ENCODE results near the gene SCART1.
"Not testable (repeated sequence)": the region's sequence is repeated elsewhere in the genome, so short reads cannot be mapped to it uniquely, and the experiment has no call there.

Gene SCART1

DNA sequence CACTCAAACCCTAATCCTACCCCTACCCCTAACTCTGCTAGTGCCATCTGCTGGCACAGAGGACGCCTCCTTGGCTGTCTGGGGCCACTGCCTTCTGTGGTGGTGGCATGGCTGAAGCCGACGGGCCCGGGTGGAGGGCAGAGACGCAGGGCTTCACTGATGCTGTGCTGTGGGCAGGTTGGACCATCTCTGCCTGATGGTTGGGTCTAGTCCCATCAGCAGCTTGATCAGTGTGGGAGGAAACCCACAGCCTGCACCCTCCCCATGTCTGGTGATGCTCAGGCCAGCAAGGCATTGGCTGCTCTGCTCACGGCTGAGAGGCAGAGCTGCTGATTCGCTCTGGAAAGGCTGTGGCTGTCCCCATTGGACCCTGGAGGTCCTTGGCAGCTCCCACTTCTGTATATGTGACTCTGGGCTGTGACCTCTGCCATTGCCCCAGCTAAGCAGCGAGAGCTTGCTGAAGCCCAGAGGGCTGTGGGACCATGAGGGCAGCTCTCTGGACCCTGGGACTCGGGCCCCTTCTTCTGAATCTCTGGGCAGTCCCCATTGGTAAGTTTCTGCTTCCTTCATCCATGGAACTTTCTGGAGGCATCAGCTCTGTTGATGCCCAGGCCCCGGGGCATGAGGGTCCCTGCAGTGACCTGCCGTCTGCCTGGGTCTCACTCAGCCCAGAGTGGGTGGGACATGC is at the start of gene SCART1:
TSS of gene SCART1 (plus strand) at position 430 of the 688 bp plus-strand sequence. CDS start at position 483, 53 bp downstream.
- DNase-seq = no peak

- no peak for DNase-seq
These were observed 48.5 kb upstream of the SCART1 start for GRCh38 chr10:133405272-133405671.

- no peak for DNase-seq
These were observed 47.8 kb upstream of the SCART1 start for GRCh38 chr10:133405844-133406527.

DNA sequence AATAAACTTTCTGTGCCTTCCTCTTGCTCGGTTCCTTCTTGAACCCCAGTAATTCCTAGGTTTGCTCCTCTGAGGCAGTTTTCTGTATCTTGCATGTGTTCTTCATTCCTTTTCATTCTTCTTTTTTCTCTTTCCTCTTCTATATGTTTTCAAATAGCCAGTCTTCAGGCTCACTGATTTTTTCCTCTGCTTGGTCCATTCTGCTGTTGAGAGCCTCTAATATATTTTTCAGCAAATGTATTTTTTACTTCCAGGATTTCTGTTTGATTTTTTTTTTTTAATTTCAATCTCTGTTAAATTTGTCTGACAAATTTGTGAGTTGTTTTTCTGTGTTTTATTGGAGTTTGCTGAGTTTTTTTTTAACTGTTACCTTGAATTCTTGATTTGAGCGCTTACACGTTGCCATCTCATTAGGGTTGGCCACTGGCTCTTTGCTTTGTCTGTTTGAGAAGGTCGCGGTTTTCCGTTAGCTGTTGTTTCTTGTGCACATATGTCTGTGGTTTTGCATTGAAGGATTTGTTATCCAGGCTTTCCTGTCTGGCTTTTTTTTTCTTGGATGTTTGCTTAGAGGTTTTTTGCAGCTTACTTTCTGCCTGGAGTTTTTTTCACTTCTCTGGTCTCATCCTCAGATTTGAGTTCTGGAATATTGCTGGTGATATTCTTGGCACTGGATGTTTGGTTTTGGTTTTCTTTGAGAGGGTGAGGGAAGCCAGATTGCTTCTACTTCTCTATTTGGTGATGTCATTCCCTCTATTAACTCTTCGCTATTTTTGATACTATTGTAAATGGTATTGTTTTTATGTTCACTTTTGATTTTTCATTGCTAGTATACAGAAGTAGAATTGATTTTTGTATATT is 42.0 kb upstream of the SCART1 start:
- no peak for DNase-seq

DNA sequence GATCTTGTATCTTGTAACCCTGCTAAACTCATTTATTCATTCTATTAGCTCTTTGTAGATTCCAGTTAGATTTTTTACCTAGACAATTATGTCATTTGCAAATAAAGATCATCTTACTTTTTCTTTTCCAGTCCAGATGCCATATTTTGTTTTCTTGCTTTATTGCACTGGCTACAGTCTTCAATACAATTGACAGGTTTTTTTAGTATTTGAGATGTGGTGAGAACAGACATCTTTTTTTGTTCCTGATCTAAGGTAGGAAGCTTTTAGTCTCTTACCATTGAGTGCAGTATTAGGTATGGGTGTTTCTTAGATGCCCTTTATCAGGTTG is 41.4 kb upstream of the SCART1 start:
- DNase-seq = no peak

GRCh38 chr10:133414401-133414800 is 39.3 kb upstream of the SCART1 start:
- not testable (repeated sequence) for DNase-seq

- DNase-seq = no peak
These were observed 38.0 kb upstream of the SCART1 start for GRCh38 chr10:133415752-133416151.

DNA sequence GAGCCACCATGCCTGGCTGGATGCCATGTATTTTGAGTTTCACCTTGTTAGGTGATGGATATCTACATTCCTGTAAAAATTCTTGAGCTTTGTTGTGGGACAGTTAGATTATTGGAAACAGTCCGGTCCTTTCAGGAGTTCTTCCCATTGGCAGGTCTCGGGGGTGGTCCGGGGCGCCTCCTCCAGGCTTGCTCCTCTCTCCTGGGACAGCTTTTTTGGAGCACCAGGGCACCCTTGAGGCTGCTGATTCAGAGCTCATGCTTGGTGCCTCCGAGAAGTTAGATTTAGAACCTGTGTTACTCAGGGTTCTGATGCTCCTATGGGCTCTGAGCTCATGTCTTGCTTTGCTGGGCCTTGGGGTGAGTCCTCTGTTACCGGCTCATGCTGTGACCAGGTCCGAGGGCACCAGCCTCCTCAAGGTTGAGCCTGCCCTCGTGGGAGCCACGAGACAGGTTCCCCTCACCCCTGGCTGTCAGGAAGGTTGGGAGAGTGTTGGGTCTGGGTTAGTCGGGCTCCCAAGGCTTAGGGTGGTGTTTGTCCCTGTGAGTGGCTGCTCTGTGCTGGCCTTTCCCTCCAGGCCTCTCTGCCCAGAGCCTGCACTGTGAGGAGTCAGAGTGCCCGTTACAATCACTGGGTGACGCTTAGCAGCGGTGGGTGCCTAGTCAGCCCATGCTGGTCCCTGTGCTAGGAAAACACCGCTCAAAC is 35.3 kb upstream of the SCART1 start:
- DNase-seq = no peak

DNA sequence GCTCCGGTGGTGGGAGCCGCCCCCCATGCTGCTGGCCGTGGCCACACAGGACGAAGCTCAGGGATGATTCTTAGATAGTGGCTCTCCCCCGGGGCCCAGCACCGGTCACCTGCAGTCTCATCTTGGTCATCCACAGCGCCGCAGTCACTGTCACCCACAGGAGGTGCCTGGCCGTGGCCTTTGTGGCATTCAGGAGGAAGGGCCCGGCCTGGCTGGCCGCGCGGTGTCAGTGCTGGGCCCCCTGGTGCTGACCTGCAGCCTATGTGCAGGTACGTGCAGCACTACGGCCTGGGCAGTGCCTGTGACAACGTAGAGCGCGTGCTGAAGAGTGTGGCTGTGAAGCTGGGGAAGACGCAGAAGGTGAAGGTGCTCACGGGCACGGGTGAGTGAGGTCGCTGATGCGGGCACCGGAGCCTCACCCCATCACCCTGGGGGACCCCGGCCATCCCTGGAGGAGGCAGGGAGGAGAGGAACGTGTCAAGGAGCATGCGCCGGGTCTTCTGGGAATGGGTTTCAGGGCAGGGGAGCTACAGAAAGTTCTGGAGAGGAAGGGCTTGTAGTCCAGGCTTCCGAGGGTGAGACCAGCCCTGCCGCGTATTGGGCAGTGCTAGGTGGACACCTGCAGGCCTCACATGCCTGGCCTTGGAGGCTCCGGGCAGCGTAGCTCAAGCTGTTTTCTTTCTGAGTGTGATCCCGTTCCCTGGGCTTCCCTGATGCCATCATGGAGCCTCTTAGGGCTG is 34.4 kb upstream of the SCART1 start:
- no peak for DNase-seq

- DNase-seq = no peak
These were observed 33.7 kb upstream of the SCART1 start for GRCh38 chr10:133420028-133420427.

DNA sequence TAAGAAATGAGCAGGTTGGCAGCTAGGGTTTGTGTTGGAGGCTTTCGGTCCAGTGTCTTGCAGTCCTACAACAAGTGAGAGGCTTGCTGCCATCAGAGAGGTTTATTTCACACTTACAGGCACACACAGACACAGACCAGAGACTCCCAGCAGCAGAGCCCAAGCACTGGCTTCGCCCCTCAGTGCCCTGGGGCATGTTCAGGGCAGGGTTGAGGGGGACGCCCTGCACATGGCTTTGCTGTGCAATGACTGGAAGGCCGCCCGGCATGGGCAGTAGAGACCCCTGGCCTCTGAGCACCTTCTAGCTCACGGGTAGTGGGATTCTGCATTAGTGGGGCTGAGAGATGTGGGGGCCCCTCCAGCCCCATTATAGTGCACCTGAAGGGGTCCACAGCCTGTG is 33.2 kb upstream of the SCART1 start:
- no peak for DNase-seq

- DNase-seq = no peak
These were observed 32.2 kb upstream of the SCART1 start for GRCh38 chr10:133421336-133422222.

- no peak for DNase-seq
These were observed 31.4 kb upstream of the SCART1 start for GRCh38 chr10:133422223-133422806.

GRCh38 chr10:133422807-133423771 is 30.7 kb upstream of the SCART1 start:
- DNase-seq = no peak

GRCh38 chr10:133424102-133424501 is 29.6 kb upstream of the SCART1 start:
- not testable (repeated sequence) for DNase-seq

DNA sequence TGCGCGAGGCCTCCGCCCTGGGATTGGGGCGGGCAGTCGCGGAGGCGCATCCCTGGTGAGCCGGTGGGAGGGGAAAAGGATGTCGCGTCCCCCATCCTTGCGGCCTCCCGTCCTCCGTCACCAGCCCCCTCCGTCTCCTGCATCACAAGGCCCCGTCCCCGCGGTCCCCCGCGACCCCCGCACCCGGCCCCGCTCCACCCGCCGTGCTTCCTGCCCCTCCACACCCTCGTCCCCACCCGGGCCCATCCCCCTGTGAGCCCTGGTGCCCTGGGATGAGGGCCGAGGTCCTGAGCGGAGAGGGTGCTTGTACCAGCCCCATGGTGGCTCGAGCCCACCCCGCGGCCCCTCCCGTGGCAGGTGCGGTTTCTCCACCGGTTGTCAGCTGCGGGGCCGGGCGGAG is 29.1 kb upstream of the SCART1 start, which contains the start of gene SPRN:
TSS of gene SPRN (minus strand) at position 25 of the 400 bp plus-strand sequence. CDS start 944 bp downstream, outside the sequence.
- DNase-seq = not testable (repeated sequence)

DNA sequence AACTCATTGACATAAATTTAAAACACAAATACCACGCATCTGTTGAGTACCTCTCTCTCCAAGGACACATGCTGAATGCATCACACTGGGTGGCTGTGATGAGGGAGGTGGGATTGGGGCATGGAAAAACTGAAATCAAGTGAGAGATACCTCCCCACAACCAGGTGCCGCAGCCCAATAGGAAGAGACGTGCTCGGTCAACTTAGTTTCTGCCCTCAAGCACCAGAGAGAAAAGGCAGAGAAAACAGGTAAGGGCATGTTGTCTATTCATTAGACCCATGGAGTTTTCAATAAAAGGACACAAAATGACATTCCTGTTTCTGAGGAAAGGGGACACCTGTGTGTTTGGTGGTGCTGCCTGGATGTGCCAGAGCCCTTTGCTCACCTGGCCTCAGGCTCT is 24.2 kb upstream of the SCART1 start:
- DNase-seq = not testable (repeated sequence)

DNA sequence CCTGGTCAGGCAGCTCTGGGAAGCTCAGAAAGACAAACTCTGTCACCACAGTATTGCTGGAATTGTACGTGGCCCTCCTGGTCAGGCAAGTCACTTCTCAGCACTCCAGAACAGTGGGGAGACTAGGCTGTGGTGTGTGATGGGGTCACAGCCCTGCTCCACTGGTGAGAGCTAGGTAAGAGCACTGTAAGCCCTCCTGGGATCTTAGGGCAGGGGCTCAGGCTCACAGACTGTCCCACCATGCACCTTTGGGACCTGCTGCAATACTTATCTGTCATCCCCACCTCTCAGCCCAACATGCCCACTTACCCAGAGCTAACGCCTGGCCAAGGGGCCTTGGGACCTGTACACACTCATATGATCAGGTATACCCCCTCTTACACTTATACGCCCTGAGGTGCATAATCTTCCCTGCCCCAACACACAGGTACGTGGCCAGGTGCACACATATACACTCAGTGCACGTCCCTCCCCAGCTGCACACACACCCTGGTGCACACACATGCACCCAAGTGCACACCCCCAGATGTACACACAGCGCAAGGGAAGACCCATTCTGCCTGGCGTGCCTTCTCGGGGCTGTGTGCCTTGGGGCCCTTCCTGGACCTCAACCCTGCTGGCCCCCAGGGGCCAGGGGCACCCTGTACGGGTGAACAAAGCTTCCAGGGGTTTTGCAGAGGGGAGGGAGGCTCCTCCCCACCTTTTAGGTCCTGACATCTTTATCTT is 21.7 kb upstream of the SCART1 start:
- DNase-seq = not testable (repeated sequence)

- DNase-seq = not testable (repeated sequence)
These were observed 21.0 kb upstream of the SCART1 start for GRCh38 chr10:133432789-133433188.
